Fibroblast of skin of right quadriceps (primary cell): Measurements from ENCODE around the gene CLSTN2.

Source experiments
- DNase-seq: peaks from one replicate; pipeline ENCODE4 v3.0.0-alpha.2; 2013

Gene CLSTN2

DNA sequence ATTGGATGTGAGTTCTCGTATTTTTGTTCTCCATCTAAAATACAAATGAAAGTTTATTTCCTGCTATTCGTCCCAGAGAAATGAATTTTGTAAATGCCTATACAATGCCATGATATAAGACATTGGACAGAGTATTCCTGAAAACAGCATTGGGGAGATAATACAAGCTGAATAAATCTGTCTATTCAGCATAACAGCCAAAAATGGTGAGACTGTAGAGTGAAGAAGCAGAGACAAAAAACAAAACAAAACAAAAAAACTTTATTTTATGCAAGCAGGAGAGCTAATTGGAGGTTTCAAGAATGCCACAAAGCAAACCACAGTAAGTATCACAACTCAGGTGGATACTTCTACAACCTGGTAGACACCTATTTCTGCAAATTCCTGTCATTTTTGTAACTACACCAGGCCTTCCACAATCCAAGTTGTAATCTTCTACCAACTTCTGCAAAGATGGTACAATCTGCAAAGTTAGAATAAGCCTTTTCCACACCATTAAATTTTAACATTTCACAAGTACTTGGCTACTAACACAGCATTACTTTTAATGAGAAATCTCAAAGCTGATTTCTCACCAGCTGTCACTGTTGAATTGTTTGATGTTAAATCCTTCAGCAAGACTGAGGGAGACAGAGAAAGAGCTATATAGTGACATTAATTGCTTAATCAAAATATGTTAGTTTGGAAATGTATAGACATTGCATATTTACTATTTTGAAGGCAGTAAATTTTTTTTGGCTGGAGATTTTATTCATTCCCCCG lies 163.1 kb downstream of the CLSTN2 start:
- no peak for DNase-seq

DNA sequence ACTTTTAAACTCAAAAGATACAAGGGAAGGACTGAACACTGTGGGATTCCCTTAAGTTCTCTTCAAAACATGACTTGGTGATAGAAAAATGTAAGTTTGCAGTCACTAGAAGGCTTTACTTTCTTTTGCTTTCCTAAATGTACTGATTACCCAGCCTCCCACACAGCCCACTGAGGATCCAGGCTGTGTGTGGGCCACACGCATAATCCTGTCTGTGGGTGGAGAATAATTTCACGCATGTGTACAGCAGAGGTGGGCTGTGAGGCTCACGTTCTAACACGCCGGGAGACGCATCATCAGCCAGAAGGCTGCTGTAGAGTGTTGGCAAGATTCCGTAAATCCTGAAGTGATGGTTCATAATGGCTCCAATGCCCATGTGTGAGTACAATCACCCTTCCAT lies 165.5 kb downstream of the CLSTN2 start:
- no peak for DNase-seq

GRCh38 chr3:140103166-140103565 lies 168.2 kb downstream of the CLSTN2 start:
- DNase-seq: no peak

- DNase-seq: no peak
Observed at GRCh38 chr3:140103986-140104645, 169.1 kb downstream of the CLSTN2 start.

- no peak for DNase-seq
Observed at GRCh38 chr3:140113996-140114788, 179.2 kb downstream of the CLSTN2 start.

DNA sequence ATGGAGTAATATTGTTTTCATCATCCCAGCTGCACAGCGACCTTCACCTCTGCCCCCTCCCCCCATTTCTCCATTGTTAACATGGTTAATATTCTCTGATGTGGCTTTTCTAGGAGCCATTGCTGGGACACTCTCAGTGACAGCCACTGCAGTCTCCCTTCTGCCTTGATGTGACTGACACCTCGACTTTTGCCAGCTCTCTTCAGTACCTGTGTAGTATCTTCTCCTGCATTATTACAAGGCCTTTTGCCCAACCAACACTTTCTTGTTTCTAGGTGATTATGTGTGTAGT lies 179.8 kb downstream of the CLSTN2 start:
- no peak for DNase-seq

DNA sequence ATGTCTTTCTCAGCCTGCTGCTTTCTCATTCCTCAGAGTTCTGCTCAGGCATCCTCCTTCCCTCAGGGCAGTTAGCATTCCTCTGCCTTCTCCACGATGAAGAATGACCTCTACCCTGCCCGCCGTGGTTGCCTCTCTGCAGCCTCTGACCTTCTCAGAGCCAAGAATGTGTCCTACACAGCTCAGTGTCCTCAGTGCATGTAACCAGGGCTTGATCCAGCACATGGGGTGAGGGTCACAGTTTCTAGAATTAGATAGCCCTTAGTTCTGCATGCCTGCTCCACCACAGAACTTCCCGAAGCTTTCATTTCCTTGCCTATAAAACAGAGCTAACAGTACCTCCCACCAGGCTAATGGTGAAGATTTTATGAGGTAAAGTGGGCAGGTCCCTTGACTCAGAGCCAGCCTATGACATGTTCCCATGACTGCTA lies 182.1 kb downstream of the CLSTN2 start:
- DNase-seq: no peak

GRCh38 chr3:140122183-140122582 lies 187.2 kb downstream of the CLSTN2 start:
- no peak for DNase-seq

DNA sequence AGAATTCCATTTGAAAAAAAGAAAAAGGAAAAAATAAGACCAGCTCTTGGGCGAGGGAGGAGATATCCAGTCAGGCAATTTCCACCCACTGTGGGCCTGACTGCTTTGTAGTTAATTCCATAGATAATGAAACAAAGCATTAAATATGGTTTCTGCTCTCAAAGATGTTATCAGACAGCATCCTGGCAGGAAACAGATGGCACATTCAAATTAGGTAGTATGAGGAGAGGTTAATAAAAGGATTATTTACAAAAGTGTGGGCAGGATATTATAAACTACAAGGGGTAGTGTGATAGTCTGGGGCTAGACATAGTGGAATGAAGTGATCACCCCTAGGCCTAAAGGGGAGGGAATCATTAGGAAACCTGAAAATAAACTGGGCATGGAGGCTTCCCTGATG lies 193.2 kb downstream of the CLSTN2 start:
- DNase-seq: no peak

GRCh38 chr3:140128631-140129030 lies 193.6 kb downstream of the CLSTN2 start:
- peak; percentile 11 for DNase-seq

DNA sequence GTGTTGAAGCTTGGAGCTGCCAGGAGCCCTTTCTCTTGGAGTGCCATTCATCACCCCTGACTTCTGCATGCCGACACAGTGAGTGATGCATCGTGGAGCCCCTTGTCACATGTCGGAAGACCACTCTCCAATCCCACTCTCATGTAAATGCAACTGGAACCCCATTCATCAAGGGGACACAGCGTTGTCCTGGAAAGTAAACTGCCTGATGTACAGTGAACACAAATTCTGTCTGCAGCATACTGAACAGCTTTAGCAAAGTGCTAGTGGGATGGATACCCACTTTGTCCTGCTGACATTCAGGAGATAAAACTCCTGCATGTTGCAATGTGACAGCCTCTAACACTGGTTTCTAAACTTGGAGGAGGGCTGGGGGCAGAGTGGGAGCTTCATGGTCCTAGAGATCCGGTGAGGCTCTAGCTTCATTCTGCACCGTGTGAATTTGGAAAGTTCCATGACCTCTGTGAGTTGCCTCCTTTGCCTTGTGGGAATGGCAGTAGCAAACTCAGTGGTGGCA lies 194.8 kb downstream of the CLSTN2 start:
- no peak for DNase-seq

DNA sequence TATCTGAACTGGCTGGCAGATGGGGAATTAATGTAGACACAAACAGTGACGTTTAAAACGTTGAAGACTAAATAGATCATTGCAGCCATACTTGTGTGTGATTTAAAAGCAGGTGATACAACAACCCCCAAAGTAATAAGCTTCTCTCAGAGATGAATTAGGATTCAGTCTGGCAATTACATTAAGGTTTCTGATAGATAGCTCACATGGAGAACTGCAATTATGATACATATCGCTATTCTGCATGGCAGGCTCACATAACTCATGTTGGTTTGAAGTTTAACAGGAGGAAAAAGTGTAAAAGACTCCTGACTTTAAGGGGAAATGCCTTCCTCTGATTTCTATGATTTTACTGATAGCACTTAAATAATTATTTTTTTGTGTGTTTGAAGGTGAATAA lies 196.9 kb downstream of the CLSTN2 start:
- DNase-seq: no peak

DNA sequence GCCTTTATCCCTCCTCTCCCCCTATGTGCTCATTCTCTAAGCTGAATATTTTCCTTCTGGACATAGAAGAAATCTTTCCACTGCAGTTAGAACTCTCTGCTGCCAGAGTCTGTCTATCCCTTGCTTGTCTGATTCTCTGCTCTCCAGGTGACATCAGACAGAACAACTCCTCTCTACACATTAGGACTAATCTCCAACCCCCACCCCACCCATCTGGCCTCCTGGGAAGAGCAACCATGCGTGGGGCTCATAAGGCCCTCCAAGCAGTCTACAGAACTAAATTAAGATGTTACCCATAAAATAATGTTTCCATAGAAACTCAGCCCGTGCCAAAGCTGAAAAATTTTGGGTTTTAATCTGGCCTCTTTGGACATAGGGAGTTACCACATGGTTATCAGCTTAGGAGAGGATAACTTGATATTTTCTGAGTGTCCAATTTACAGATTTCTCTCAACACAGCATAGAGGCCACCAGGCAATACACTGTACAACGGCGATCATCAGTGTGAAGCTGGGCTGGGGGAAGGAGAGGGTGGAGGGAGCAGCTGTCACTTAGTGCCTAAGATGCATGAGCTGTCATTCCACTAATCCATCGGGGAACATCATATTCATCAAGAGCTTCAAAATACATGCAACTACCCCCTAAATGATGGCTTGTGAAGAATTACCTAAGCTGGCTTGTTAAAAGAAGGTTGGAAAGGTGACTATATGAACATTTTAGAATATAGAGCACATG lies 199.4 kb downstream of the CLSTN2 start:
- DNase-seq: no peak

GRCh38 chr3:140135461-140135860 lies 200.5 kb downstream of the CLSTN2 start:
- no peak for DNase-seq

- no peak for DNase-seq
Observed at GRCh38 chr3:140143367-140144069, 208.5 kb downstream of the CLSTN2 start.

GRCh38 chr3:140145528-140145927 lies 210.5 kb downstream of the CLSTN2 start:
- no peak for DNase-seq

DNA sequence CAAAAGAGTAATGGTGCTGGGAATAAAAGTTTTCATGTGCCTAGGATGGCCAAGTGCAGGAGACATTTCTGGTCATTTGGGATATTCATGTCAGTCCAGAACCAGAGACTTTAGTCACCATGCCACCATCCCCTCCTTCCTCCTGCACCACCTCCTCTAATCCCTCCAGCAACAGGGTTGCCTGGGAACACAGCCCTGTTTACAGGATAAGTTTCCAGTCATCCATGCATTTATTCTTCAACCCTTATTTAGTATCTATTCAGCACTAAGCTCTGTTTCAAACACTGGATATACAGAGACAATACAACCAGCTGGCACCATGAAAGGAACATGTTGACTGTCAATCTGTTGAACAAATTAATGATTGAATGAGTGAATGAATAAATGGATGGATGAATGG lies 211.7 kb downstream of the CLSTN2 start:
- no peak for DNase-seq

DNA sequence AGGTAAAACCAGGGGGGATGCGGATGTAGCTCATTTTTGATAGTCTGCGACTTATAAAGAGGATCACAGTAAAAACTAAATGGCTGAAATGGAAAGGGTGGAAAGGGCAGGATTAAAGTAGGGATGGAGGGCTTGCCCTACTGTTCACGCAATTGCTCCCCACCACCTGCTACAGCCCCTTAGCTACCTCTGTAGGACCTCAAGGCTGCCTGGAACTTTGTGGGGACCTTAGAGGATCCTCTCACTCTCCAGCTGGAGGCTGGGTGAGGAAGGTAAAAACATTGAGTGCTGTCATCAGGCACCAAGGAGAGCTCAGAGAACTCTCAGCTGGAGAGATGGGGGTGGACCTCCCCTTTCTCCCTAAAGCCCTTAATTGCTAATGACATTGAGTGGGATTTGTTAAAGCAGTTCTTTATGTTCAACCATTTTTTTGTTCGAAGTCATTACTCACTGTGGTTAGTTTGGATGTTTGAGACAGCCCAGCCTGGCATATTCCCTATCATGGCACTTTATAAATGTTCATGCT lies 213.0 kb downstream of the CLSTN2 start:
- no peak for DNase-seq

GRCh38 chr3:140148824-140149390 lies 213.9 kb downstream of the CLSTN2 start:
- no peak for DNase-seq

GRCh38 chr3:140151321-140151720 lies 216.3 kb downstream of the CLSTN2 start:
- DNase-seq: no peak

GRCh38 chr3:140152851-140153639 lies 218.1 kb downstream of the CLSTN2 start:
- no peak for DNase-seq
